Erythroblast (primary cell): ENCODE results near the gene NNAT.

Experiments
- GATA1 ChIP-seq: IDR thresholded peaks from 2 replicates; pipeline ENCODE4 v1.6.1; 2011; ENCODE audit warnings: low read depth, mild to moderate bottlenecking, control low read depth, low read length, moderate library complexity
- POLR2A ChIP-seq: IDR thresholded peaks from 2 replicates; pipeline ENCODE4 v1.6.1; 2011; ENCODE audit warnings: mild to moderate bottlenecking, low read length

GRCh38 chr20:37564016-37564387 is 43.0 kb downstream of the NNAT start:
- TF ChIP-seq POLR2A (no peak), GATA1 (no peak)
